PC-9 (cell line): ENCODE results near the gene KIAA1217.

Experiments
- EZH2 ChIP-seq: fragments of 200-600 bp; sonication (generic); IDR thresholded peaks from 2 replicates; pipeline ENCODE4 v1.8.0; 2017; ENCODE audit warnings: antibody characterized with exemption, low read depth
- TF ChIP-seq, protein P1 (sequence below): fragments of 200-600 bp; sonication (generic); conservative IDR thresholded peaks from 2 replicates; pipeline ENCODE4 v1.6.1; 2017; ENCODE audit warnings: mixed run types, antibody characterized with exemption, mild to moderate bottlenecking, moderate library complexity

DNA sequence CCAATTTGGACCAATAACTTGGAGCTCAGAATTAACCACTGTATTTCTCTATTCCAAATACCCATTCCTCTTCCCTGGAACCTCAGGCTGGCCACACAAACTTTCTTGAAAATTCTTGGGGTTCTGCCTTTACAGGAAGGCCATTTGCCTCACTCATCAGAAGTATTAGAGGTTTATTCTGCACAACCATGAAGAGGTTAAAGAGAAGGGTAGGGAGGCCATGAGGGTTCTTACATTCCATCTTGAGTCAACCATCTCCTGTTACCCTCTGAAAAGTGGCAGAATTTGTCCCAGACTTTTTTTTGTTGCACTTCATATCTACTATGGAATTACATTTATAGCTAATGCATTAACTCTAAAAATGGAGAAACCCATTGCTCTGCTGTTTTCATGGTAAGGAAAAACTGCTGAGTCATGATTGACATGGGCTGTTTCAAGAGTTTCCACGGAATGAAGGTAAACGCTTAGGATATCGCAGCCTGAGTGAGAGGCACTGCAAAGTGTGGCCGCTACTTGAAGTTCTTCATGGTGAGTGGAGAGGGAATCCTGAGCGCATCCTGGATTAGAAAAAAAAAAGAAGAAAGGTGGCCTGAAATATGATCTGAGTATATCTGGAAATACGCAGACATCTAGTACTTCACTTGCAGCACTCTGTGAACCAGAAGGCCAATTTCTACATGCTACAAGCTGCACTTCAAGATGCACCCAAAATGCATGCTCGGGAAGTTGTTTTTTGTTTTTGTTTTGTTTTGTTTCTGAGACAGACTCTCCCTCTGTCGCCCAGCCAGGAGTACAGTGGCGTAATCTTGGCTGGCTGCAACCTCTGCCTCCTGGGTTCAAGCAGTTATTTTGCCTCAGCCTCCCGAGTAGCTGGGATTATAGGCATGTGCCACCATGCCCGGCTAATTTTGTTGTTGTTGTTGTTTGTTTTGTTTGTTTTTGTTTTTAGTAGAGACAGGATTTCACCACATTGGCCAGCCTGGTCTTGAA lies 83.7 kb downstream of the KIAA1217 start:
- TF ChIP-seq, protein P1, sequence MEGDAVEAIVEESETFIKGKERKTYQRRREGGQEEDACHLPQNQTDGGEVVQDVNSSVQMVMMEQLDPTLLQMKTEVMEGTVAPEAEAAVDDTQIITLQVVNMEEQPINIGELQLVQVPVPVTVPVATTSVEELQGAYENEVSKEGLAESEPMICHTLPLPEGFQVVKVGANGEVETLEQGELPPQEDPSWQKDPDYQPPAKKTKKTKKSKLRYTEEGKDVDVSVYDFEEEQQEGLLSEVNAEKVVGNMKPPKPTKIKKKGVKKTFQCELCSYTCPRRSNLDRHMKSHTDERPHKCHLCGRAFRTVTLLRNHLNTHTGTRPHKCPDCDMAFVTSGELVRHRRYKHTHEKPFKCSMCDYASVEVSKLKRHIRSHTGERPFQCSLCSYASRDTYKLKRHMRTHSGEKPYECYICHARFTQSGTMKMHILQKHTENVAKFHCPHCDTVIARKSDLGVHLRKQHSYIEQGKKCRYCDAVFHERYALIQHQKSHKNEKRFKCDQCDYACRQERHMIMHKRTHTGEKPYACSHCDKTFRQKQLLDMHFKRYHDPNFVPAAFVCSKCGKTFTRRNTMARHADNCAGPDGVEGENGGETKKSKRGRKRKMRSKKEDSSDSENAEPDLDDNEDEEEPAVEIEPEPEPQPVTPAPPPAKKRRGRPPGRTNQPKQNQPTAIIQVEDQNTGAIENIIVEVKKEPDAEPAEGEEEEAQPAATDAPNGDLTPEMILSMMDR: no peak
- TF ChIP-seq EZH2: no peak
